IMR-90 (cell line): ENCODE measurements around the gene NUDT3. TPM values are rescaled to one million over a fixed set of nuclear protein-coding genes. Genes with fewer than 3 reads are reported as not detected.

Experiments used
- ATAC-seq: fragments of 200-7000 bp; cut with Tn5 transposase; 2 replicates; pipeline ENCODE4 v1.9.1; 2020; ENCODE audit warnings: low read depth, mild to moderate bottlenecking, moderate library complexity
- BruUV-seq: library from RNA; stranded (reverse); fragments of 400-500 nt; replicated peaks from 2 replicates; lab custom pipeline; 2021; lab: Mats Ljungman, UMichigan
- CTCF ChIA-PET: fragments of 300-600 bp; formaldehyde crosslinking; extraction: SDS; loops from one replicate; lab custom pipeline; 2021; ENCODE audit warnings: antibody characterized with exemption; lab: Yijun Ruan, JAX
- POLR2A ChIA-PET: fragments of 300-600 bp; sonication (Branson Sonifier 250); formaldehyde crosslinking; loops from one replicate; lab custom pipeline; 2022; ENCODE audit warnings: antibody characterized with exemption; ENCODE audit not compliant: unreplicated experiment; lab: Charles Lee
- DNase-seq: peaks from one replicate; pipeline ENCODE4 v3.0.0; 2013
- H2AFZ ChIP-seq: replicated peaks from 2 replicates; pipeline ENCODE3; 2013; ENCODE audit warnings: low read length, mild to moderate bottlenecking; ENCODE audit not compliant: poor library complexity
- H2AK5ac ChIP-seq: 2 replicates; pipeline ENCODE4 v1.6.1; 2013; ENCODE audit warnings: low read depth, low read length, inconsistent platforms
- H2AK9ac ChIP-seq: replicated peaks from 2 replicates; pipeline ENCODE3; 2013; ENCODE audit warnings: mild to moderate bottlenecking, low read depth, low read length, moderate library complexity; ENCODE audit not compliant: poor library complexity
- H2BK120ac ChIP-seq: 2 replicates; pipeline ENCODE4 v1.6.1; 2013; ENCODE audit warnings: low read depth, low read length, inconsistent platforms
- H2BK15ac ChIP-seq: 3 replicates; pipeline ENCODE4 v1.6.1; 2013; ENCODE audit warnings: low read depth, low read length, inconsistent platforms
- H2BK20ac ChIP-seq: 2 replicates; pipeline ENCODE4 v1.6.1; 2013; ENCODE audit warnings: low read depth, mild to moderate bottlenecking, inconsistent platforms, low read length, moderate library complexity
- H2BK5ac ChIP-seq: 2 replicates; pipeline ENCODE4 v1.6.1; 2013; ENCODE audit warnings: mild to moderate bottlenecking, low read depth, low read length, inconsistent platforms; ENCODE audit not compliant: poor library complexity, severe bottlenecking
- H3K14ac ChIP-seq: replicated peaks from 2 replicates; pipeline ENCODE4 v1.6.1; 2013; ENCODE audit warnings: low read depth, low read length, inconsistent platforms
- H3K18ac ChIP-seq: 2 replicates; pipeline ENCODE4 v1.6.1; 2013; ENCODE audit warnings: low read depth, low read length, control low read depth
- H3K23ac ChIP-seq: 2 replicates; pipeline ENCODE4 v1.6.1; 2013; ENCODE audit warnings: low read depth, low read length, inconsistent platforms
- H3K27ac ChIP-seq: 2 replicates; pipeline ENCODE4 v1.5.1; 2013; ENCODE audit warnings: mild to moderate bottlenecking, control low read depth, low read length; ENCODE audit not compliant: insufficient read depth
- H3K27me3 ChIP-seq: 2 replicates; pipeline ENCODE4 v1.6.1; 2013; ENCODE audit warnings: low read length; ENCODE audit not compliant: control insufficient read depth, insufficient read depth
- H3K36me3 ChIP-seq: 2 replicates; pipeline ENCODE4 v1.6.1; 2013; ENCODE audit warnings: low read length, mixed read lengths; ENCODE audit not compliant: control insufficient read depth, insufficient read depth
- H3K4ac ChIP-seq: 2 replicates; pipeline ENCODE4 v1.6.1; 2013; ENCODE audit warnings: low read depth, low read length, inconsistent platforms
- H3K4me1 ChIP-seq: 2 replicates; pipeline ENCODE4 v1.6.1; 2013; ENCODE audit warnings: low read length, mixed read lengths; ENCODE audit not compliant: control insufficient read depth, insufficient read depth
- H3K4me2 ChIP-seq: 2 replicates; pipeline ENCODE4 v1.6.1; 2013; ENCODE audit warnings: low read depth, mild to moderate bottlenecking, control low read depth, low read length, moderate library complexity
- H3K4me3 ChIP-seq: 2 replicates; pipeline ENCODE4 v1.5.1; 2013; ENCODE audit warnings: low read depth, mild to moderate bottlenecking, control low read depth, low read length, moderate library complexity; ENCODE audit not compliant: insufficient read depth
- H3K56ac ChIP-seq: 2 replicates; pipeline ENCODE4 v1.6.1; 2013; ENCODE audit warnings: low read length, inconsistent platforms; ENCODE audit not compliant: insufficient read depth; ENCODE audit errors: extremely low read depth
- H3K79me1 ChIP-seq, 2 experiments: 2 replicates each; pipeline ENCODE4 v1.6.1; 2013; ENCODE audit warnings: low read length in 2 of 2, inconsistent platforms in 1 of 2, low read depth in 1 of 2
- H3K9ac ChIP-seq: 2 replicates; pipeline ENCODE4 v1.6.1; 2013; ENCODE audit warnings: low read depth, low read length, control low read depth
- H3K9me1 ChIP-seq: 2 replicates; pipeline ENCODE4 v1.6.1; 2013; ENCODE audit warnings: low read length, inconsistent platforms; ENCODE audit not compliant: insufficient read depth
- H3K9me3 ChIP-seq: 2 replicates; pipeline ENCODE4 v1.6.1; 2013; ENCODE audit warnings: low read length; ENCODE audit not compliant: control insufficient read depth, insufficient read depth
- H4K20me1 ChIP-seq: 2 replicates; pipeline ENCODE4 v1.6.1; 2013; ENCODE audit warnings: low read length, inconsistent platforms; ENCODE audit not compliant: insufficient read depth
- H4K5ac ChIP-seq: 2 replicates; pipeline ENCODE4 v1.6.1; 2013; ENCODE audit warnings: mild to moderate bottlenecking, low read depth, low read length, control low read depth
- H4K8ac ChIP-seq, 2 experiments: 2 replicates each; pipeline ENCODE4 v1.6.1; 2013; ENCODE audit warnings: low read depth in 2 of 2, low read length in 2 of 2, control low read depth in 1 of 2, inconsistent platforms in 1 of 2
- H4K91ac ChIP-seq: 2 replicates; pipeline ENCODE4 v1.6.1; 2013; ENCODE audit warnings: low read depth, low read length, inconsistent platforms; ENCODE audit not compliant: insufficient read depth
- MAZ ChIP-seq: IDR thresholded peaks from 2 replicates; pipeline ENCODE4 v1.6.1; 2012; ENCODE audit warnings: low read depth, mild to moderate bottlenecking, low read length, improper control_type of control experiment, moderate library complexity, borderline replicate concordance
- WGBS, 2 experiments: methylation state at CpG; one replicate each; pipeline versions ENCODE4 v1.1.5 to v1.1.7; 2013; ENCODE audit warnings: missing lambda C conversion rate in 2 of 2; ENCODE audit not compliant: insufficient read length in 1 of 2; ENCODE audit errors: extremely low coverage in 2 of 2; 5-methylcytosine and 5-hydroxymethylcytosine counted together
- dilution Hi-C: fragments of 300-500 bp; cut with HindIII; formaldehyde crosslinking; loops from one replicate; pipeline ENCODE4 v1.14.3; 2018; ENCODE audit warnings: low sequenced_read_pairs; ENCODE audit not compliant: unreplicated experiment
- in situ Hi-C: fragments of 300-500 bp; cut with MboI; formaldehyde crosslinking; loops from 3 replicates; pipeline ENCODE4 v1.14.3; 2019; ENCODE audit warnings: low sequenced_read_pairs, inconsistent platforms, mixed read lengths
- intact Hi-C: fragments of 100-400 bp; cut with micrococcal nuclease; formaldehyde crosslinking; loops from 2 replicates; pipeline ENCODE4 v1.10.0; 2022
- polyA plus RNA-seq, 3 experiments: library from polyadenylated mRNA; depleted of rRNA; stranded (reverse); fragments of >200 nt; gene quantifications; 2 replicates each; pipeline ENCODE4 v1.2.3, GENCODE V29; 2012; ENCODE audit warnings: low replicate concordance in 1 of 3
- total RNA-seq: library from RNA; depleted of rRNA; stranded (reverse); fragments of >200 nt; gene quantifications from 2 replicates; pipeline ENCODE4 v1.2.3, GENCODE V29; 2012

The NUDT3 gene
- total and polyA plus RNA-seq, 2 of the 4 experiments (the other 2 are of a cell fraction) = 10.1 to 17.2 TPM

- H3K9me1 ChIP-seq = peaks cover 9% of the 10 kb centered on the region
- no peak overlapping the region for H3K9ac ChIP-seq
- dilution Hi-C loops = no loop called here
- no peak overlapping the region for H3K4me2 ChIP-seq
- peaks cover 34 to 68% of the 10 kb centered on the region in 2 experiments for H3K79me1 ChIP-seq
- H3K4ac ChIP-seq = no peak overlapping the region
- BruUV-seq = no TSS peak
- no peak overlapping the region for H4K91ac ChIP-seq
- no peak overlapping the region for H2BK120ac ChIP-seq
- no peak overlapping the region for H3K4me3 ChIP-seq
- no peak overlapping the region for H2AK5ac ChIP-seq
- H2AK9ac ChIP-seq = no peak overlapping the region
- DNase-seq (no peak), ATAC-seq (no peak)
- no peak overlapping the region for H2BK15ac ChIP-seq
- POLR2A ChIA-PET = no interaction called here
- H2BK5ac ChIP-seq = no peak overlapping the region
- peaks cover 37% of the 10 kb centered on the region for H4K20me1 ChIP-seq
- H3K27me3 ChIP-seq = no peaks in the 10 kb centered on the region
- H3K18ac ChIP-seq = no peak overlapping the region
- no peak overlapping the region for H3K23ac ChIP-seq
- intact Hi-C loops = no loop called here
- H3K36me3 ChIP-seq = 0 out of 2 replicates have a peak, but pooled peaks cover 2% of the 10 kb centered on the region
- 100% methylated on average over 1 of the region's 5 CpGs; no CpG with 5 or more reads in 1 of the 2 experiments for WGBS, 2 experiments
- H2BK20ac ChIP-seq = no peak overlapping the region
- no peak overlapping the region for H4K5ac ChIP-seq
- peaks cover 4% of the 10 kb centered on the region for H3K4me1 ChIP-seq
- H3K27ac ChIP-seq = no peak overlapping the region
- H4K8ac ChIP-seq = no peak overlapping the region
- no peak overlapping the region for H2AFZ ChIP-seq
- H3K56ac ChIP-seq = no peak overlapping the region
- H3K14ac ChIP-seq = no peak overlapping the region
- no peak for TF ChIP-seq MAZ
- no peaks in the 10 kb centered on the region for H3K9me3 ChIP-seq
- CTCF ChIA-PET = no interaction called here
- in situ Hi-C loops = no loop called here
Observed at GRCh38 chr6:34370361-34370760, 22.1 kb downstream of the NUDT3 start.
